Endothelial cell (in vitro differentiated cells): ENCODE results near the gene RASSF7. TPM values are rescaled to one million over a fixed set of nuclear protein-coding genes. Genes with fewer than 3 reads are reported as not detected.

Experiments
- DNase-seq: peaks from one replicate; pipeline ENCODE4 v3.0.0; 2021; ENCODE audit warnings: low spot score
- H3K27ac Mint-ChIP-seq: one replicate; pipeline ENCODE4 v1.8.0; 2021; ENCODE audit warnings: mixed read lengths, inconsistent platforms; ENCODE audit not compliant: unreplicated experiment
- H3K27me3 Mint-ChIP-seq: one replicate; pipeline ENCODE4 v1.8.0; 2021; ENCODE audit warnings: mild to moderate bottlenecking, moderate library complexity, mixed read lengths, inconsistent platforms; ENCODE audit not compliant: unreplicated experiment
- H3K36me3 Mint-ChIP-seq: one replicate; pipeline ENCODE4 v1.8.0; 2021; ENCODE audit warnings: mild to moderate bottlenecking, low read depth, mixed read lengths, inconsistent platforms; ENCODE audit not compliant: unreplicated experiment
- H3K4me1 Mint-ChIP-seq: one replicate; pipeline ENCODE4 v1.8.0; 2021; ENCODE audit warnings: mild to moderate bottlenecking, mixed read lengths, inconsistent platforms; ENCODE audit not compliant: unreplicated experiment
- H3K4me3 Mint-ChIP-seq: one replicate; pipeline ENCODE4 v1.8.0; 2021; ENCODE audit warnings: mild to moderate bottlenecking, mixed read lengths, inconsistent platforms; ENCODE audit not compliant: unreplicated experiment
- H3K9me3 Mint-ChIP-seq: one replicate; pipeline ENCODE4 v1.8.0; 2021; ENCODE audit warnings: mixed read lengths, inconsistent platforms; ENCODE audit not compliant: unreplicated experiment
- CTCF ChIP-seq: fragments of 200-600 bp; sonication (generic); IDR thresholded peaks from one replicate; pipeline ENCODE4 v1.5.0; 2021; ENCODE audit warnings: antibody characterized with exemption; ENCODE audit not compliant: unreplicated experiment
- total RNA-seq: library from RNA; stranded (reverse); fragmentation: NEBNext Ultra II Directional; extraction: Animal tissue kit (Norgen Biotek cat#: 25700); gene quantifications from one replicate; pipeline ENCODE4 v1.2.1, GENCODE V29; 2021; ENCODE audit not compliant: unreplicated experiment

The RASSF7 gene
- total RNA-seq, 1 donor from 2014 or later: 8.9 TPM

DNA sequence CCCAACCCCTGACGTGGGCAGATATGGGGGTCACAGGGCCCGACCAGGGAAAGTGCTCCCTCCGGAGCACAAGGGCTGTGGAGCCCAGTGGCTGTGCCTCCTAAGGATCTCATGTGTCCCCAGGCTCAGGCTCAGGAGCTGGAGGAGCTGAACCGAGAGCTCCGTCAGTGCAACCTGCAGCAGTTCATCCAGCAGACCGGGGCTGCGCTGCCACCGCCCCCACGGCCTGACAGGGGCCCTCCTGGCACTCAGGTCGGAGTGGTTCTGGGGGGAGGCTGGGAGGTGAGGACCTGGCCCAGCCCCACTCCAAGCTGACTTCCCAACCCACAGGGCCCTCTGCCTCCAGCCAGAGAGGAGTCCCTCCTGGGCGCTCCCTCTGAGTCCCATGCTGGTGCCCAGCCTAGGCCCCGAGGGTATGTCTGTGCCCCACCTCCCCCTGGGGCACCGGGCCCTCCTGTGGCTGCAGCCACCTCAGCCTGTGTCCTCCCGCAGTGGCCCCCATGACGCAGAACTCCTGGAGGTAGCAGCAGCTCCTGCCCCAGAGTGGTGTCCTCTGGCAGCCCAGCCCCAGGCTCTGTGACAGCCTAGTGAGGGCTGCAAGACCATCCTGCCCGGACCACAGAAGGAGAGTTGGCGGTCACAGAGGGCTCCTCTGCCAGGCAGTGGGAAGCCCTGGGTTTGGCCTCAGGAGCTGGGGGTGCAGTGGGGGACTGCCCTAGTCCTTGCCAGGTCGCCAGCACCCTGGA, 2.5 kb downstream of the RASSF7 start:
- no peak overlapping the region for H3K27ac Mint-ChIP-seq
- peaks cover 22% of the 10 kb centered on the region for H3K27me3 Mint-ChIP-seq
- TF ChIP-seq CTCF: no peak
- peaks cover 3% of the 10 kb centered on the region for H3K4me1 Mint-ChIP-seq
- H3K4me3 Mint-ChIP-seq: no peak overlapping the region
- H3K36me3 Mint-ChIP-seq: peaks cover 3% of the 10 kb centered on the region
- H3K9me3 Mint-ChIP-seq: no peaks in the 10 kb centered on the region
- DNase-seq: no peak

- peaks cover 19% of the 10 kb centered on the region for H3K27me3 Mint-ChIP-seq
- H3K4me1 Mint-ChIP-seq: peaks cover 3% of the 10 kb centered on the region
- TF ChIP-seq CTCF: no peak
- H3K4me3 Mint-ChIP-seq: no peak overlapping the region
- H3K36me3 Mint-ChIP-seq: peaks cover 3% of the 10 kb centered on the region
- no peak for DNase-seq
- no peaks in the 10 kb centered on the region for H3K9me3 Mint-ChIP-seq
- peak overlapping the region; percentile 18 for H3K27ac Mint-ChIP-seq
These were observed 3.2 kb downstream of the RASSF7 start for GRCh38 chr11:563812-564578.

- no peak for TF ChIP-seq CTCF
- no peak for DNase-seq
- Mint-ChIP-seq H3K4me1 (no peaks in the 10 kb centered on the region), H3K36me3 (no peaks in the 10 kb centered on the region), H3K9me3 (no peaks in the 10 kb centered on the region), H3K27ac (no peak overlapping the region), H3K27me3 (peaks cover 19% of the 10 kb centered on the region), H3K4me3 (no peak overlapping the region)
These were observed 5.2 kb downstream of the RASSF7 start for GRCh38 chr11:565921-566509.

DNA sequence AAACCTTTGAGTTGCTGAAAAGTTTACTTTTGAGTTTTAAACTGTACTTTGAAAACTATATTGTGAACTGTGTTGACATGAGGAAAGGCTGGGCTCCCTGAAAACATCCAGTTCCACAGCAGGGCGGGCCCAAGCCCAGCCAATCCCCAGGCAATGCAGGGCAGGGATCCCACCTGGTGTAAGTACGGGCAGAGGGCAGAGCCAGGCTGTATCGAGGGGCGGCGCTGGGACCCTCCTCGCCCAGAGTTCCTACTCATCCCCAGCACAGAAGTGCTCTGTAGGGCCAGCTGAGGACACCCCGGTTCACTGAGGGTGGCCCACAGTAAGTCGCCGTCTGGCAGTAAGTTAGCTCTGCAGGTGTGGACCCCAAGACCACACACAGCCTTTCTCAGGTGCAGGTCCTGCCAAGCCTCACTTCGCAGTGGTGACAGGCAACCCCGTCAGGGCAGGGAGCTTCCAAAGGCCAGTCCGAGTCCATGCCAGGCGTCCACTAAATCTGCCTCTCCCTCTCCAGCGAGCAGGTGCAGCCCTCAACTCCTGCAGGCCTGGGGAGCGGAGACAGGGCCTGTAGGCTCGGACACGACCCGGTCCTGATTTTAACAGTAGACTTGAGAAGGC, 6.3 kb downstream of the RASSF7 start:
- no peak for TF ChIP-seq CTCF
- no peaks in the 10 kb centered on the region for H3K4me1 Mint-ChIP-seq
- H3K36me3 Mint-ChIP-seq: no peaks in the 10 kb centered on the region
- peaks cover 15% of the 10 kb centered on the region for H3K27me3 Mint-ChIP-seq
- DNase-seq: no peak
- H3K9me3 Mint-ChIP-seq: no peaks in the 10 kb centered on the region
- H3K27ac Mint-ChIP-seq: no peak overlapping the region
- peak overlapping the region; percentile 90 for H3K4me3 Mint-ChIP-seq
